T-helper 2 cell treated with Interferon-gamma antibody and Interleukin-4, amounts not matched to agents 5 μg/mL and 100 μg/mL, for 36 hours (primary cell): ENCODE measurements around the gene B3GALT5.

Source experiments
- DNase-seq: peaks from one replicate; pipeline ENCODE4 v3.0.0; 2021; ENCODE audit warnings: low spot score
- H3K27ac Mint-ChIP-seq: one replicate; pipeline ENCODE4 v1.8.0; 2021; ENCODE audit warnings: mild to moderate bottlenecking, mixed read lengths
- H3K27me3 Mint-ChIP-seq: one replicate; pipeline ENCODE4 v1.8.0; 2021; ENCODE audit warnings: low read depth, mixed read lengths
- H3K36me3 Mint-ChIP-seq: one replicate; pipeline ENCODE4 v1.8.0; 2021; ENCODE audit warnings: low read depth, mixed read lengths
- H3K4me1 Mint-ChIP-seq: one replicate; pipeline ENCODE4 v1.8.0; 2021; ENCODE audit warnings: low read depth, mixed read lengths
- H3K4me3 Mint-ChIP-seq: one replicate; pipeline ENCODE4 v1.8.0; 2022; ENCODE audit warnings: mild to moderate bottlenecking, moderate library complexity, mixed read lengths
- H3K9me3 Mint-ChIP-seq: one replicate; pipeline ENCODE4 v1.8.0; 2021; ENCODE audit warnings: mixed read lengths

Gene B3GALT5

GRCh38 chr21:39694750-39695149, 82.0 kb downstream of the B3GALT5 start:
- no peak overlapping the region for H3K27ac Mint-ChIP-seq
- DNase-seq: no peak
- H3K4me1 Mint-ChIP-seq: no peaks in the 10 kb centered on the region

GRCh38 chr21:39696196-39696595, 83.5 kb downstream of the B3GALT5 start:
- Mint-ChIP-seq H3K4me1 (no peaks in the 10 kb centered on the region), H3K27me3 (no peaks in the 10 kb centered on the region), H3K9me3 (no peaks in the 10 kb centered on the region), H3K27ac (no peak overlapping the region), H3K4me3 (no peak overlapping the region), H3K36me3 (no peaks in the 10 kb centered on the region)
- no peak for DNase-seq

More at GRCh38 chr21:39694750-39695149, 82.0 kb downstream of the B3GALT5 start:
- Mint-ChIP-seq H3K9me3 (no peaks in the 10 kb centered on the region), H3K36me3 (no peaks in the 10 kb centered on the region), H3K27me3 (no peaks in the 10 kb centered on the region), H3K4me3 (no peak overlapping the region)

GRCh38 chr21:39696618-39697017, 83.9 kb downstream of the B3GALT5 start:
- no peaks in the 10 kb centered on the region for H3K27me3 Mint-ChIP-seq

GRCh38 chr21:39700318-39700717, 87.6 kb downstream of the B3GALT5 start:
- no peak for DNase-seq
- H3K27ac Mint-ChIP-seq: no peak overlapping the region
- H3K36me3 Mint-ChIP-seq: no peaks in the 10 kb centered on the region
- no peak overlapping the region for H3K4me3 Mint-ChIP-seq
- H3K27me3 Mint-ChIP-seq: no peaks in the 10 kb centered on the region
- H3K9me3 Mint-ChIP-seq: no peaks in the 10 kb centered on the region
- H3K4me1 Mint-ChIP-seq: no peaks in the 10 kb centered on the region

More at GRCh38 chr21:39696618-39697017, 83.9 kb downstream of the B3GALT5 start:
- DNase-seq: no peak
- Mint-ChIP-seq H3K27ac (no peak overlapping the region), H3K9me3 (no peaks in the 10 kb centered on the region), H3K4me3 (no peak overlapping the region), H3K4me1 (no peaks in the 10 kb centered on the region), H3K36me3 (no peaks in the 10 kb centered on the region)

- no peaks in the 10 kb centered on the region for H3K27me3 Mint-ChIP-seq
- H3K36me3 Mint-ChIP-seq: no peaks in the 10 kb centered on the region
- H3K9me3 Mint-ChIP-seq: no peaks in the 10 kb centered on the region
- DNase-seq: no peak
- no peaks in the 10 kb centered on the region for H3K4me1 Mint-ChIP-seq
- no peak overlapping the region for H3K27ac Mint-ChIP-seq
- H3K4me3 Mint-ChIP-seq: no peak overlapping the region
Measured at GRCh38 chr21:39703578-39703977, 90.8 kb downstream of the B3GALT5 start.

- no peak for DNase-seq
- H3K4me1 Mint-ChIP-seq: no peaks in the 10 kb centered on the region
- H3K27me3 Mint-ChIP-seq: no peaks in the 10 kb centered on the region
- H3K36me3 Mint-ChIP-seq: no peaks in the 10 kb centered on the region
- H3K27ac Mint-ChIP-seq: no peak overlapping the region
- H3K9me3 Mint-ChIP-seq: no peaks in the 10 kb centered on the region
- H3K4me3 Mint-ChIP-seq: no peak overlapping the region
Measured at GRCh38 chr21:39705849-39706248, 93.1 kb downstream of the B3GALT5 start.

- H3K4me3 Mint-ChIP-seq: no peak overlapping the region
- no peak overlapping the region for H3K27ac Mint-ChIP-seq
- no peak for DNase-seq
- H3K27me3 Mint-ChIP-seq: no peaks in the 10 kb centered on the region
- no peaks in the 10 kb centered on the region for H3K4me1 Mint-ChIP-seq
- no peaks in the 10 kb centered on the region for H3K9me3 Mint-ChIP-seq
- no peaks in the 10 kb centered on the region for H3K36me3 Mint-ChIP-seq
Measured at GRCh38 chr21:39707316-39707715, 94.6 kb downstream of the B3GALT5 start.

GRCh38 chr21:39710866-39711265, 98.1 kb downstream of the B3GALT5 start:
- H3K4me3 Mint-ChIP-seq: no peak overlapping the region
- no peak overlapping the region for H3K27ac Mint-ChIP-seq
- H3K27me3 Mint-ChIP-seq: no peaks in the 10 kb centered on the region
- no peaks in the 10 kb centered on the region for H3K36me3 Mint-ChIP-seq
- H3K9me3 Mint-ChIP-seq: no peaks in the 10 kb centered on the region
- no peak for DNase-seq
- no peaks in the 10 kb centered on the region for H3K4me1 Mint-ChIP-seq

- H3K27ac Mint-ChIP-seq: no peak overlapping the region
- no peaks in the 10 kb centered on the region for H3K9me3 Mint-ChIP-seq
- no peak overlapping the region for H3K4me3 Mint-ChIP-seq
- no peak for DNase-seq
- no peaks in the 10 kb centered on the region for H3K36me3 Mint-ChIP-seq
- no peaks in the 10 kb centered on the region for H3K4me1 Mint-ChIP-seq
- H3K27me3 Mint-ChIP-seq: no peaks in the 10 kb centered on the region
Measured at GRCh38 chr21:39712273-39712672, 99.5 kb downstream of the B3GALT5 start.

- DNase-seq: no peak
- Mint-ChIP-seq H3K27me3 (no peaks in the 10 kb centered on the region), H3K36me3 (no peaks in the 10 kb centered on the region), H3K4me1 (no peaks in the 10 kb centered on the region), H3K4me3 (no peak overlapping the region), H3K9me3 (no peaks in the 10 kb centered on the region), H3K27ac (no peak overlapping the region)
Measured at GRCh38 chr21:39712976-39713375, 100.2 kb downstream of the B3GALT5 start.

- no peaks in the 10 kb centered on the region for H3K4me1 Mint-ChIP-seq
- H3K9me3 Mint-ChIP-seq: no peaks in the 10 kb centered on the region
- no peak for DNase-seq
- H3K27me3 Mint-ChIP-seq: no peaks in the 10 kb centered on the region
- H3K27ac Mint-ChIP-seq: no peak overlapping the region
- H3K4me3 Mint-ChIP-seq: no peak overlapping the region
- H3K36me3 Mint-ChIP-seq: no peaks in the 10 kb centered on the region
Measured at GRCh38 chr21:39713905-39714304, 101.2 kb downstream of the B3GALT5 start.

- H3K4me1 Mint-ChIP-seq: no peaks in the 10 kb centered on the region
- no peak overlapping the region for H3K27ac Mint-ChIP-seq
- H3K27me3 Mint-ChIP-seq: no peaks in the 10 kb centered on the region
- no peak for DNase-seq
- H3K4me3 Mint-ChIP-seq: no peak overlapping the region
- H3K9me3 Mint-ChIP-seq: no peaks in the 10 kb centered on the region
- no peaks in the 10 kb centered on the region for H3K36me3 Mint-ChIP-seq
Measured at GRCh38 chr21:39714331-39714730, 101.6 kb downstream of the B3GALT5 start.

- no peak for DNase-seq
- H3K4me3 Mint-ChIP-seq: no peak overlapping the region
Measured at GRCh38 chr21:39715804-39716397, 103.2 kb downstream of the B3GALT5 start.

GRCh38 chr21:39720126-39720778, 107.5 kb downstream of the B3GALT5 start:
- no peak for DNase-seq
- Mint-ChIP-seq H3K4me1 (no peaks in the 10 kb centered on the region), H3K4me3 (no peak overlapping the region), H3K27ac (no peak overlapping the region), H3K9me3 (peaks cover 3% of the 10 kb centered on the region), H3K36me3 (no peaks in the 10 kb centered on the region), H3K27me3 (no peaks in the 10 kb centered on the region)

More at GRCh38 chr21:39715804-39716397, 103.2 kb downstream of the B3GALT5 start:
- no peak overlapping the region for H3K27ac Mint-ChIP-seq
- H3K9me3 Mint-ChIP-seq: no peaks in the 10 kb centered on the region
- no peaks in the 10 kb centered on the region for H3K36me3 Mint-ChIP-seq
- H3K4me1 Mint-ChIP-seq: no peaks in the 10 kb centered on the region
- no peaks in the 10 kb centered on the region for H3K27me3 Mint-ChIP-seq

- Mint-ChIP-seq H3K27ac (no peak overlapping the region), H3K36me3 (no peaks in the 10 kb centered on the region), H3K9me3 (peaks cover 3% of the 10 kb centered on the region), H3K27me3 (no peaks in the 10 kb centered on the region), H3K4me3 (no peak overlapping the region), H3K4me1 (no peaks in the 10 kb centered on the region)
- DNase-seq: no peak
Measured at GRCh38 chr21:39721885-39722284, 109.1 kb downstream of the B3GALT5 start.
